Measurements from ENCODE around the gene SLC38A1.

DNA sequence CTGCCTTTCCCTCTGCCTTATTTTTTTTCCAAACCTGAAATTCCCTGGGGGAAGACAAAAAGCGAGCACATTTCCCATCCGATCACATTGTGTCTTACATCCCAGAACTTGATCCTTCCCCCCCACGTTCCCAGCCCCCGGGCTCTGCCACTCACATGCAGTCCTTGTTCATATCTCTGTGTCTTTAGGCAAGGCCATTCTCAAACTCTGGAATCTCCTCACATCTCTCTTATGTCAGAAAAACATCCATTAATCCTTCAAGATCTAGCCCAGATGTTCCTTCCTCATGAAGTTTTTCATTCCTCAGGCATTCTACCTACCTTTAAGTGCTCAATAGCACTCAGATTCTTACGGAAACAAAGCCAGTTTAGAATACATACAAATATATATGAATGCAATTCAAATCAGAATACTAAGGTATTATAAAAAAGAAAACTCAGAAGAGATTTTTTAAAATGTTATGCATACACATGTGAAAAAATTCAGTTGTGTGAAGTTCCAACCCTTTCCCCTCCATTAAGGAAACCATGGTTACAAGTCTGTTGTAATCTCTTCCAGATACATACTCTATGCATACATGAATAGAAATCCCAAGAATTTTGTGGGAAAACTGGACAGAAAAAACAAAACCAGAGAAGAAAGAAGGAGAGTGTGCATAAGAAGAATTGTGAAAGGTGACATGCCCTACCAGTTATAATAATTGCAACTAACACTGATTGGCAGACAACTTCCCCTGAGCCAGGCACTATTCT, 120.3 kb downstream of the SLC38A1 start:
- TF ChIP-seq EP300 (IDR thresholded peaks at IDR 0.05) (no peak), POLR2AphosphoS5 (IDR thresholded peaks at IDR 0.05) (no peak)
- TF ChIP-seq, protein P1, sequence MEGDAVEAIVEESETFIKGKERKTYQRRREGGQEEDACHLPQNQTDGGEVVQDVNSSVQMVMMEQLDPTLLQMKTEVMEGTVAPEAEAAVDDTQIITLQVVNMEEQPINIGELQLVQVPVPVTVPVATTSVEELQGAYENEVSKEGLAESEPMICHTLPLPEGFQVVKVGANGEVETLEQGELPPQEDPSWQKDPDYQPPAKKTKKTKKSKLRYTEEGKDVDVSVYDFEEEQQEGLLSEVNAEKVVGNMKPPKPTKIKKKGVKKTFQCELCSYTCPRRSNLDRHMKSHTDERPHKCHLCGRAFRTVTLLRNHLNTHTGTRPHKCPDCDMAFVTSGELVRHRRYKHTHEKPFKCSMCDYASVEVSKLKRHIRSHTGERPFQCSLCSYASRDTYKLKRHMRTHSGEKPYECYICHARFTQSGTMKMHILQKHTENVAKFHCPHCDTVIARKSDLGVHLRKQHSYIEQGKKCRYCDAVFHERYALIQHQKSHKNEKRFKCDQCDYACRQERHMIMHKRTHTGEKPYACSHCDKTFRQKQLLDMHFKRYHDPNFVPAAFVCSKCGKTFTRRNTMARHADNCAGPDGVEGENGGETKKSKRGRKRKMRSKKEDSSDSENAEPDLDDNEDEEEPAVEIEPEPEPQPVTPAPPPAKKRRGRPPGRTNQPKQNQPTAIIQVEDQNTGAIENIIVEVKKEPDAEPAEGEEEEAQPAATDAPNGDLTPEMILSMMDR (IDR thresholded peaks at IDR 0.05) = no peak

Data from sigmoid colon (tissue), 4 donors.